NCI-H146 (cell line): ENCODE measurements around the gene LDB2.

Source experiments
- DNase-seq: peaks from one replicate; lab custom pipeline; 2025; lab: John Stamatoyannopoulos, UW

Gene LDB2

DNA sequence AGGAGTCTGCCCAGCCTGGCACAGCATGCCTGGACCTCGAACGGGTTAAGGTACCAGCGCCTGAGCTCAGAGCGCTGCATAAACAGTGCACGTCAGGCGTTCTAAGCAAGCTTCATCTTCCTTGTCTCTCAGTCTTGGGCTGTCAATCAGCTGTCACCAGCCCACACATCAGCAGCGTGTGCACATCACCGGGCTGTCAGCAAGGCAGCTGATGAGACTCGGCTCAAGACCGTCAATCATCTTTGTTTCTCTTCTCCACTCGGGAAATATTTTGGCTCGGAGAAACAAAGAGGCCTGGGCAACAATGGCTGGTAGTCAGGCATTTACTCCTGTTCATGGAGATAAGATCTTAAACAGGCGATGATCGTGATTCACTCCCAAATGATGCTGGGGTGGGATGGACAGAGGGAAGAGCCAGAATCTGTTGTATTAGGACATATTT is 141.3 kb downstream of the LDB2 start:
- no peak for DNase-seq

DNA sequence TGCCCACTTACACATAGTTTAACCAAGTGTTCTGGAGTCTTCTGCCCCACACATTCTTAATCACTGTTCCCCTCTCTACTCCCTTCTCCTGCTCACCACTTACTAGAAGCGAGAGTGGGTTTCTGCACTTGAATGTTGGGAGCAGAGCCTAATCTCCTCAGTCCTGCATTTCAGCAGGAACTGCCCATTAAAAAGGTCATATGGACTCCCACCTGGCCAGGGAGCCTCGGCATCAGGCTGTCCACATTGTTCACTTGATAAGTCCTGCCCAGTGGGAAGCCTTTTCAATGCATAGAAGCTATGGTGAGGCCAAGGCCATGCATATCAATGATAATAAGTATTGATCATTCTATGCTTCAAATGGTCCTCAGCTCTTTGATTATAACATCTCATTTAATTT is 144.3 kb downstream of the LDB2 start:
- no peak for DNase-seq

DNA sequence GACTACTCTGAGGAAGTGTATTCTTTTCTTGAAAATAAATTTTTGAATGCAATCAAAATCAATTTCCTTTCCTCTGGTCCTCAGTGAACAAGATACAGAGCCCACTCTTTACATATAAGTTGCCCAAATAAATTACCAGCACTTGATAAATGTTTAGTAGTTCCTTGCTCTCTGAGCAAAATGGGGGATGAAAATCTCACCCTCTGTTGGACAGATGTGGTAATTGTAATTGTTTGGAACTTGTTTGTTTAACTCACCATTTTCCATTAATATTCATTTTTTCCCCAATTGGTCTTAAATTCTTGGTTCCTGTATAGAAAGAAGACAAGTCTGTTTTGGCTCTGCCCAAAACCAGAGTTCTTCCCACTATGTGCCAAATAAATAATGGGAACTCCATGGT is 146.3 kb downstream of the LDB2 start:
- DNase-seq: no peak

DNA sequence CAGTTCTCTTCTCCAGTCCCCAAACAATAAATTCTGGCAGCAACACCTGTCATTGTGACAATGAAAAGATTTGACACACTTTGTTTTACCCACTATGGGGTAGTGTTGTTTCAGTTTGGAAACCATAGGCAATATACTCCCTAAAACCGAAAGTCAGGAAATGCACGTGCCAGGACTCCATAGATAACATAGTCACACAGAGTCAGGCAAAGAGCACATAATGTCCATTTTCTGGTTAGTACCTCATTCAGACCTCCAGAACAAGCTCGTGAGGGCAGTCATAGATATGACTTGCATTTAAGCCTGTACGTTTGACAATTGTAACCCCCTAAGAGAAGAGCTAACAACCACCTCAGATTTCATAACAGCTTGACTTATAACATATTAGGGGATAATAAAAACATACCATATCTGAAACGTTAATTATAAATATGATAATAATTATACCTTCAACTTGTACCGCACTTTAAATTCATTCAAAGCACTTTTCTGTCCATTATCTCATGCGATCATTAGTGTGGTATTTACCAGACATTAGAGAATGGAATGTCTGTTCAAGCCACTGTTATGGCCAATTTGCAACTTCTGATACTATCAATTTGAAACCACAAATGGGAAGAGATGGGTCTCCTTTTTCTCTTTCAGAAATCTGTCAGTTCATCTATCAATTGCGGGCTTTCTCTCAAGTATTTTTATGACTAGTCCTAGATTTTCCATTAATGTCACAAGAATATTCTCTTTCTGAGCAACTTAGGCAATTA is 147.4 kb downstream of the LDB2 start:
- DNase-seq: no peak

DNA sequence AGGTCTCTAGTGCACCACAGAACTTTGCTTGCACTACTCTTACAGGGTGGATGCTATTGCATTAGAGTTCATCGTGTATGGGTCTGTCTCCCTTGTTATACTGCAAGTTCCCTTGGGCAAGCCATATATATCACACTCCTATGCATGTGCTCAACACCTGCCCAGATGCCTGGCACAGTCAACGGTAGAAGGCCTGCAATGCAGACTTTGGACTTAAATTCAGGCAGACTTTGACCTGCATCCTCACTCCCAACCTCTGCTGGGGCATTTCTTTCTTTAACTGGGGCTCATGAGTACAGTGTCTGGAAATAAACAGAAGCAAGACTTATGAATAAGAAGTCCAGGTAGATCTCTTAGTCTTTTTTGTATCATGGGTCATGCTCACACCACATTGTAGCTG is 148.2 kb downstream of the LDB2 start:
- DNase-seq: no peak

DNA sequence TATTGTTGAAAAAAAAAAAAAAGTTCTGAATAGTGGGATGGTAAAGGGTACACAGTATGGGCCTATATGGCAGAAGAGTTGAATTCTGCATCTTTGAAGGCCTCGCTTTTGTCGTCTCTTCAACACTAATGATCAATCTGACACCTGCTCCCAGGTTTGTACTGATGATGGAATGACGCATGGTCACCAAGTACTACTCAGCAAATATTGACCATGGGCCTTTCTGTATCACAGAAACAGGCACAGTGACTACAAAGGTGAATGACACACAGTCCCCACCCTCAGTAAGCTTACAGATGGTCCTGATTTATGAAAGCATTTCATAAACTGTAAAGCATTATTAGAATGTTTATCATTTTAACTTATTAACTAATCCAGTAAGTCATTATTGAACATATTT is 152.6 kb downstream of the LDB2 start:
- no peak for DNase-seq

DNA sequence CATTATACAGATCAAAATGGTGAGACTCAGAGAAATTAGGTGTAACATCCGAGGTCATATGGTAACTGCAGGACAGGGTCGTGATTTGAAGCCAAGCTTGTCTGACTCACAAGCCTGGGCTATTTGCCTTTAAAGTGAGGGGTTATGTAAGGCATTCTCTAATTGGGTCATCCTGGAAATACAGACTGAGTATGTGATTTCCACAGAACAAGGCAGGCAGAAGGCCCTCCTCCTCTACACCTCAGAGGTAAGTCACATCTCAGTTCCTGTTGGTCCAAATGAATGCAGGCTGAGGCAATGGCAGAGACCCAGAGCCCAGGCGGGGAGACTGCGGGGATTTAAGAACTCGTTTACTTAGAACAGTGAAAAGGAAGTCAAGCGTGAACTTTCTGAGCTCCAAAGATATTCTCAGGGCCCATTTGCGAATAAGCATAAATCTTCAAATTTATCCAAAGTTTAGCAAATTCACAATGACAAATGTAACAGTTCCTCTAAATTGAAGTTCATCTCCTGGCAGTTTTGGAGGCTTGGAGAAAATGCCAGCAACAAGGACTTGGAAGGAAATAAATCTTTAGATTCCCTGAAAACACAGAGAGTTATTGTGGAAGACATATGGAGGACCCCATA is 153.3 kb downstream of the LDB2 start:
- DNase-seq: no peak

DNA sequence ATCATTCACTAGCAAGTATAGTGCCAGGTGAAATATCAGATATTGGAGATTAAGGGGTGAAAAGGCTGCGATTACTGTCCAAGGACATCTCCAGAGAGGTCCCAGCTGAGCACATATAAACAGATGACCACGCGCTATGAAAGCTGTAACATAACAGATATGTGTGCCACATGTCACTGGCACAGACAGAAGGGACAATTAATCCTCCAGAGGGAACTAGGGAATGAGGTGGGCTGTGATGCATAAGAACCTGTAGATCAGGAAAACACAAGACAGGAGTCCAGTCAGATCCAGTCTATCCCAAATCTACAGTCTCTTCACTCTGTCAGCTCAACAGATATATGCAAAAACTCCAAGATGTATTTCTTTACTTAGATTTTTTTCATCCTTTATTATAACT is 157.2 kb downstream of the LDB2 start:
- DNase-seq: no peak

DNA sequence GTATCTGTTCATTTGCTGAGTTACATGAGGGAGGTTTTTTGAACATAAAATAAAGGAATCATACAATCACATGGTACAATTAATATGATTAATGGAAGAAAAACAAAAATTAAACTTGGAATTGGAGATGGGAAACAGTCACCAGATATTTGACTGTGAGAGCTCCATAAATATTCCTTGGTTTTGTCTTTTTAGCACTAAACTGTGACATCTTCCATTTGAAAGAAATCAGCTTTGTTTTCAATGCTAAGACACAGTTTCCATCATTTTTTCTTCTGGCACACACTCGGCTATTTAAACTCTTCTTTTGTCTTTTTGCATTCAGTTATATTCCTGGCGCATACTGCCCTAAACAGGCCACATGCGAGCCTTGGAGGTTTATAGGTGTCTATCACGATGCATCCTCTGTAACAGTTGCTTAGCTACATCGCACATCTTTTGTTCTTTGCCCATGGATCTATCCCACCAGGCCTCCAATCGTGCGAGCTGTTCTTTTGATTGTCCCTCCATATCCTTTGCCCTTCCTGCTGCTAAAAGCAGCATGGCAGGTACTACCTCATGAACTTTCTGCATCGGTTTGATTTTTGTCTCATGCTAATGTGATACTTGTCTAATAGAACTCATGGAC is 158.3 kb downstream of the LDB2 start:
- DNase-seq: no peak

DNA sequence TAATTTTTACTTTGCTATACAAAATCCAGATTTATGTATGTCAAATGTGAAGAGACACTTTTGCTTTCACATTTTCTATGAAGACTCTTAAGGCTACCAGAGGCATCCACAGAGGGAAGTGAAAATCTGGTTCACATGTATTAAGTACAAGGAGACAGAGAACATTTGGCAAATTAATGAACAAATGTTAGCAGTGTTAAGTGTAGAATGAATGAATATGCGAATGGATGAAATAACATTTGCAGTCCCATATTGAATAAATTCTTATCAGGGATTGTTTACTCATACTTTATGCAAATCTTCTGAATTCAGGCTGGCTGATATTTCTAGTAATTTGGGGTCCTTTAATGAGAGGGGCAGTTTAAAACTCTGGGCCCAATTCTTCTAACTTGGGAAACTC is 159.9 kb downstream of the LDB2 start:
- DNase-seq: no peak

DNA sequence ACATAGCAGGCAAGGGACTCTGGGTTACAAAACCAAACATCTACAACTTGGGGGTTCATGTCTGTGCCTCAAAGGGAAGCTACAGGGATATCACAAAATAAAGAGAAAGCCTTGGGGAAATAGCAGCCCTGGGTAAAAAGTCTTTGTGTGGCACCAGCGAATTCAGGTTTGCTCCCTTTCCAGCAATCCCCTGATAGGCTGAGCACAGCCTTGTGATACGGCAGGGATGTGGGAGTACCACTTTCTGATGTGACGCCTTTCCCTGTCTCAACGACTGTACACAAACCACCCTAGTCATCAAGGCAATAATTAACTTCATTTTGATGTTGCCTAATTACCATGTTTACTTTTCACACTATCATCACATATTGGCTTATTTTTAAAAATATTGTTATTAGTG is 164.9 kb downstream of the LDB2 start:
- no peak for DNase-seq

DNA sequence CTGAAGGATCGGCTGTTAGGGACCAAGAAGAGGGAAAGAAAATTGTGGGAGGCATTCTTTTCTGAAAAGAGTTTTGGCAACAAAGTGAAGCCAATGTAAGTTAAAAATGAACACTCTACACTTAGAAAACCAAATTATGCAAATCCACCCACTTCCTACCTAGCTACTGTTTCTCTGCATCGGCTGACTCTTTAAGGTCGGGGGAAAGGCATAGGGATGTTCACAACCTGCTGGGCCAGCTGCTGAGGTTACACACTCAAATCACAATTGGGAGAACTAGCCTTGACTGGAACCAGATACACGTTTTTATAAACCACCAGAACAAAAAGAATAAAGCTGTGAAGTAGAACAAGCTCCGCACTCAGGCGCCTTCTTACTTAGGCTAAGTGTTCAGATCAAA is 165.7 kb downstream of the LDB2 start:
- DNase-seq: no peak

DNA sequence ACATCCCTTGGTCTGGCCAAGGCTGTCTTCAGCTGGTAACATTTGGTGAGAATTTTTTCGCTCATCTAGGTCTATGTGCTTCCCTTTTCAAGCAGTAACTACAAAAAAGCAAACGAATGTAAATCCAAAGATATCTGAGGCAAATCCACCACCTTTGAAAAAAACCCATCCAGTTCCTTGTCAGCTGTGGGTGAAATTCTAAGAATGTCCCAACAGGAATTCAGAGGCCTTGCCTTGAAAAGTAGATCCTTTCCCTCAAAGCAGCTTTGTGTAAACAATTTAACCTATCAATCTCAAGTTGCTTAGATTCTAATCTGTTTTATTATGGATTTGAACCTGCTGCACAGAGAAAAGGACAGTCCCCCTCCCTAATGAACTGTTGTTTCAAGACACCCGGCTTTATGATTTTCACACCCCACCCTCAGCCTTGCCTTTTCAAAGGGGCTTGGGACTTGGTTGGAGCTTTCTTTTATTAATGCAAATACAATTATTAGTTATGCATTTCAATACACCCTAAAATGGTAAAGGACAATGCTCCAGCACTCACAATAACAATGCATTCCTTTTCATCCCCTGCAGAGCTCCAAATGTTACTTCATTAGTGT is 166.6 kb downstream of the LDB2 start:
- DNase-seq: no peak

DNA sequence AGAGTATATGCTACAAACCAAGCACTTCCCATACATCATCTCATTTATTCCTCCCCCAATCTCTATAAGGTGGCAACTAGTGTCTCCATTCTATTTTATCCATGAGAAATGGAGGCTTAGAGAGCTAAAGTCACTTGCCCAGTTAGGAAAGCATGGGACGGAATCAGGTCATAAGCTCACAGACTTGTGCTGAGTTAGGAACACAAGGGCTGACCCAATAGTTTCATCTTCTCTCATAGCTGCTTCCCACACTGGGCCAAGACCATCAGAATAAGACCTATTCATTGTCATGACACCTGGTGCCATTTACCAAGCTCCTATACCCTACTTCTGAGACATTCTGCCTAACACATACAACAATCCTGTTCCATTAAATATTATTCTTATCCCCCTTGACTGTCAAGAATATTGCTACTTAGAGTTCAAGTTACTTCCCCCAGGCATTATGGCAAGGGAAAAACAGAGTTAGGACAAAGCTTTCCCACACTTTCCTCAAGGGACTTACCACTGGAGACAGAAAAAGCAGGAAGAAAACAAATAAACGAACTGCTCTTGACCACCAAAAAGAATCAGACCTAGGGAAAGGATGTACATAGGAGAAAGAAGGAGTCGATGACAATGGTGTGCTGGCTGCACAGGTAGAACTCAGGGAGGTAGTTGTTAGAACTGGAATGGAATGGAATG is 167.8 kb downstream of the LDB2 start:
- no peak for DNase-seq

DNA sequence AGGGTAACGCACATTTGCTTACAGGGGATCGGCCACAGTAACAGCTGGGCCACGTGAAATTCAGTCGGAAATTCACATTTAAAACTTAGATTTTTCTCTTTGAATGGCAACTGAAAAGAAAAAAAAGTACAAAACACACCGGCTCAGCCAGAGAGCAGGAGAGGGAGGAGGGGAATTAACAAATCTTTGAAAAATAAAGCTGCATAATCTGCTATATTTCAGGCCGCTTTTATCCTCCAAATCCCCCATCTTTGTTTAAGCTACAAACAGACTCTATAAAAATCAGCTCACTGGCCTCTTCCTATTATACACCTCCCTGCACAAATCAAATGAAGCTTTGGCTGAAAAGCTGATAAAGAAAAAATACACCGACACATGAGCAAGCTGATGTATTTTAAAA is 169.1 kb downstream of the LDB2 start:
- DNase-seq: no peak

DNA sequence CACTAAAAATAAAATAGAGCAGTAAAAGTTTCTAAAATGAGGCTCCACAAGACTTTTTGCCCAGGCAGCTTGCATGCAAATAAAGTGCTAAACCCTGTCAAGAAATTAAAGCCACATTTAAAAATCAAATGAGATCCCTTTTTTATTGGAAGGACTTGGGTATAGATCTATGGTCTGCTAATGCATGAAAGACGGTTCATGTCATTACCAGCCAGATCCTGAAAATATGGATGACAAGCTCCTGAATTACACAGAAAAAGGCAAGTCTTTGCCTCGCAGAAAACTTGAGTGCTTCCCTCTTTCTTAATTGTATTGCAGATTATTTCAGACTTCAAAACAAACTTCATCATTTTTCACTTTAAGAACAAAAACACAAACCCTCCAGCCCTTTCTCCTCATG is 169.6 kb downstream of the LDB2 start:
- DNase-seq: no peak

DNA sequence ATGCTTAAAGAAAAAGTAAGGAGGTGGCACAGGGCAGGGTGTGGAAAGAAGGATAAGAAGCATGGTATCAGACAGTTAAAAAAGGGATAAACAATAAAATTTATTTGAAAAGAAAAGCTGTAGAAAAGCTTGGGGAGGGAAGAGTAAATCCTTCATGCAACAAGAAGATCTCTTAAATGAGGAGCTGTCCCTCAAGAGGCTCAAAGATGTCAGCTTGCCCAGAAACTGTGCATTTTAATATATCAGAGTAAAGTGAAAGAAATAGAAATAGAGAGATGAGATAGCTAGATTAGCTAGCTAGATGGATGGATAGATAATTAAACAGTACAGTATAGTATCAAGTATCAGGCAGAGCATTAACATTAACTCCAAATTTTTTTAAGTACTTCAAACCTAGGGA is 170.3 kb downstream of the LDB2 start:
- no peak for DNase-seq

DNA sequence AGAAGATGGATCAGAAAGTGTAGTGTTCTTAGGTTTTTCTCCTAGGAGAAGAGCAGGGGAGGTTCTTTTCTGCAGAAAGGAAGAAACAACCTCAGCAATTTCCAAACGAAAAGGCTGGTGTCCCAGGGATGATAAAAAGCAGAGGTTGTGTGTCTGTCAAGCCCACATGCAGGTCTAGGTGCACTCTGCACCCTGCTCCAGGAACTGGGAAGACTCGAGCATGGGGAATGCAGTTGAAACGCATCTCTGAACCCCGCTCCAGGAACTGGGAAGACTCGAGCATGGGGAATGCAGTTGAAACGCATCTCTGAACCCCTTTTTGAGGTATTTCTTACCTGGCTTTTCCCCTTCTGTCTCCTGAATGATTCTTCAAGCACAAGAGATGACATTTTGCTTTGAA is 171.2 kb downstream of the LDB2 start:
- no peak for DNase-seq

DNA sequence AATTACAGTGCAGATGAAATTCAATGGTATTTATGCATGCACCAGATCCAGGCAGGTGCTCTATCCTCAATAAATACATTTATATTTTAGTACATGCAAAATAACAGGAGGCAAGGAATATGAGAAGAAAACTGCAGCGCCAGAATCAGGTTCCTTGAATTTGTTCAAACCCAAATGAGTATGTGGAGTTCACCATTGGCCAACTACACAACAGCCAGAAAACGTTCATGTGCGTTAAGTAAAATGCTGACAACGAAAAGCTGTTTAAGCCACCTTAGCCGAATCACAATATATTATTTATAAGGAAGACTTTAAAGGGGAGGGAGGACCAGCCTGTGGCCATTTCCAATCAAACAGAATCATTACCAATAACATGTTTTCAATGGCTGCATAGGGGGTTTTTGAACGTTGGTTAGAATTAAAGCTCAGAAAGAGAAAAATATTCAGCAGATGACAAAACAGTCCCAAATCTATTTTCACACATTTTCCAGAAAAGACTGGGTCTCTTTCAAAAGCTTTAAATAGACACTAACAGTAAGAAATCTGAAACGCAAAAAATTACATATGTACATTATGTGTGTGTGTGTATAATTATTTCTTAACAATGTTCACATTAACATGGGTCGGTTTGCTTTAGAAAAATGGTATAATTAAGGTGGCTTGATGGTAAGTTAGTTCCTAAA is 171.9 kb downstream of the LDB2 start:
- no peak for DNase-seq

DNA sequence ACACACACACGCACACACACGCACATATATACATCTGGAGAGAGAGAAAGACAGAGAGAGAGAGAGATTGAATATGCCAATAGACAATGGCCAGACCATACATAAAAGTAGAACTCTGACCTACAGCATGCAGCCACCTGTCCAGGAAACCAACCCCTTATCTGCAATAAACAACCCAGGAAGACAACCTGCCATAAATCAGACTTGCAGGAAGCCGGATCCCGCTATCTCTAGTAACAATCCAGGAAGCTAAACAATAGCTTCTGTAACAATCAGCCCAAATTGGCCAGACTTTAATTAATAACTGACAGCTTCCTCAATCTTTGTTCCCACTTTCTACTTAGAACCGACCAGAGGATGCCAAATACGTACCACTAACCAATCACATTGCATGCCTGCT is 173.2 kb downstream of the LDB2 start:
- no peak for DNase-seq

DNA sequence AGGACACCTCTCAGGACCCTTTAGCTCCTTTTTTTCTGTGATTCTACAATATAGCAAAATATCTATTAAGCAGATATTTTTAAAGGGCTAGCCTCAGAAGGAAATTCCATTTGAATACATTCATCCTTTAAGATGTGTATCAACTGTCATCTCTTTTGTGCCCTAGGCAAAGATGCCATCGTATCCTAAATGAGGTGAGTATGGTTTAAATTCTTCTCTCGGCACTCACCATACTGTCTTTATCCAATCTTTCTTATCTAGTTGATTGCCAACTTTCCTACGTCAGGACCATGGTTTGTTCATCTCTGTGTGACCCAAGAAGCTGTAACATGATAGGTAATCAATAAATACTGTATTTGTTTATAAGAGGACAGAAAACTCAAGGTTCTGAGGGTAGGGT is 176.0 kb downstream of the LDB2 start:
- no peak for DNase-seq
